Fibroblast of lung (primary cell): ENCODE measurements around the gene PHKG2. TPM values are rescaled to one million over a fixed set of nuclear protein-coding genes. Genes with fewer than 3 reads are reported as not detected.
A peak's percentile ranks its signal among the peaks of the same experiment; 100 is the strongest.

Source experiments
- DNase-seq, 2 donors: peaks; one replicate each; pipeline versions ENCODE4 v3.0.0 to v3.0.0-alpha.2; 2010; ENCODE audit warnings: low read depth in 2 of 2
- H2AFZ ChIP-seq: 2 replicates; pipeline ENCODE4 v1.5.1; 2012; ENCODE audit warnings: low read length, control low read depth, inconsistent platforms
- H3K27ac ChIP-seq: 2 replicates; pipeline ENCODE4 v1.5.1; 2011; ENCODE audit warnings: low read length, control low read depth; ENCODE audit not compliant: insufficient read depth
- H3K27me3 ChIP-seq: 2 replicates; pipeline ENCODE4 v1.5.1; 2011; ENCODE audit warnings: mild to moderate bottlenecking, low read length; ENCODE audit not compliant: control insufficient read depth, insufficient read depth
- H3K36me3 ChIP-seq: 2 replicates; pipeline ENCODE4 v1.5.1; 2011; ENCODE audit warnings: low read length; ENCODE audit not compliant: control insufficient read depth, insufficient read depth
- H3K4me1 ChIP-seq: 2 replicates; pipeline ENCODE4 v1.5.1; 2011; ENCODE audit warnings: low read length; ENCODE audit not compliant: control insufficient read depth, insufficient read depth; ENCODE audit errors: extremely low read depth
- H3K4me2 ChIP-seq: 2 replicates; pipeline ENCODE4 v1.5.1; 2011; ENCODE audit warnings: low read length, control low read depth; ENCODE audit not compliant: insufficient read depth; ENCODE audit errors: extremely low read depth
- H3K4me3 ChIP-seq, 4 experiments: fragments of 200-600 bp in 1 of 4; sonication (generic) in 1 of 4; replicated peaks in 1 of 4; 2 replicates each; pipeline ENCODE4 v1.5.1; 2011 to 2016; ENCODE audit warnings: low read length in 4 of 4, low read depth in 3 of 4, mild to moderate bottlenecking in 3 of 4, control low read depth in 2 of 4, inconsistent platforms in 1 of 4, mixed read lengths in 1 of 4; ENCODE audit not compliant: insufficient read depth in 1 of 4; ENCODE audit errors: control extremely low read depth in 1 of 4
- H3K79me2 ChIP-seq: 2 replicates; pipeline ENCODE4 v1.5.1; 2012; ENCODE audit warnings: mild to moderate bottlenecking, low read length, inconsistent platforms; ENCODE audit not compliant: control insufficient read depth, insufficient read depth
- H3K9ac ChIP-seq: 2 replicates; pipeline ENCODE4 v1.5.1; 2011; ENCODE audit warnings: mild to moderate bottlenecking, low read length, control low read depth; ENCODE audit not compliant: insufficient read depth
- H3K9me3 ChIP-seq: 2 replicates; pipeline ENCODE4 v1.5.1; 2012; ENCODE audit warnings: low read depth, low read length; ENCODE audit not compliant: control insufficient read depth, insufficient read depth
- H4K20me1 ChIP-seq: 2 replicates; pipeline ENCODE4 v1.5.1; 2011; ENCODE audit warnings: low read length; ENCODE audit not compliant: control insufficient read depth, insufficient read depth; ENCODE audit errors: extremely low read depth
- CTCF ChIP-seq, 2 donors: IDR thresholded peaks in 1 of 2; conservative IDR thresholded peaks in 1 of 2; 1 replicate in 1 of 2; 2 replicates in 1 of 2; pipeline ENCODE4 v1.5.1; 2011 to 2012; ENCODE audit warnings: low read length in 2 of 2, control low read depth in 1 of 2, inconsistent platforms in 1 of 2, low read depth in 1 of 2, mild to moderate bottlenecking in 1 of 2
- EZH2 ChIP-seq: IDR thresholded peaks from 2 replicates; pipeline ENCODE4 v1.5.1; 2012; ENCODE audit warnings: low read length, control low read depth, mild to moderate bottlenecking; ENCODE audit errors: missing control alignments
- polyA plus RNA-seq, 2 donors: library from polyadenylated mRNA; depleted of rRNA in 1 of 2; stranded (reverse) in 1 of 2; unstranded in 1 of 2; fragments of >200 nt; gene quantifications; 2 replicates each; pipeline ENCODE4 v1.2.1, GENCODE V29; 2011 to 2012; ENCODE audit warnings: missing spikeins in 1 of 2
- total RNA-seq: library from RNA; depleted of rRNA; stranded (reverse); fragments of >200 nt; gene quantifications from 2 replicates; pipeline ENCODE4 v1.2.1, GENCODE V29; 2014

The PHKG2 gene
- total and polyA plus RNA-seq, 2 donors (not counting 1 experiment from before 2014, with no cell fraction given): 15.4 to 19.4 TPM

DNA sequence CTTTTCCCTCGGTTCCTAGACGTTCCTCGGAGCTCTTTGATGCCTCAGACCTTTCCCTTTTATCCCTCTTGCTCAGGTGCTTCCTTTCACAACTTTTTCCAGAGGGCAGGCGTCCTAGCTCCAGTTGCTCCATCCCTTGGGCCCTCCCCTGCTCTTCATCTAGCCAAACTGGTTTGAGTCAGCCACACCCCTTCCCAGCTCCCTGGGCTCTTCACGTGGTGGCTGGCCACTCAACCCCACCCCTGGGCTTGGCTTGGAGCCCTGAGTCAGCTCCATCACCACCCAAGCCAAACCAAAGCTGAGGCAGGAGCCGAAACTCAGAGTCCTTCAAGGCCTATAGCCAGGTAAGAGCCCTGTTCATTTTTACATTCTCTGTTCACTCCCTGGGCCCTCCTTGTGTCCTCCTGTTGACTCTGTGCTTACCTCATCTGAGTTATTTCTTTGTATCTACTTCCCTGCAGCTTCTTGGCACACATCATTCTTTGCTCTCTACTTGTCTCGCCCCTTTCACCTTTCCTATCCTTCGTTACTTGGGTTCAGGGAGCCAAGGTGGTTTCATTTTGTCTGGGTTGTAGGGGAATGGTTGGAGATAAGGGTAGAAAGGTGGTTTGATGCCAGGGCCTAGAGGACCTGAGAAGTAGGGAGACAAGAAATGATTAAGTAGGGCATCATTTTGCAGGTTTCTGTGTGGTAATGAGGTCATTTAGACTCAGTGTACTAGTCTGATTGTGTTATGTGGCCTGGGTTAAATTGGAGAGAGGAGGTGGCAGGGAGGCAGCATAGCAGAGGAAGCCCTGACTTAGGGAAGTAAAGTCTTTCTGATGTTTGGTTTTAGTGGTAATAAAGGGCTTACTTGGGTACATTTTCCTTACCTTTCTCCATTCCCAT is 7.6 kb upstream of the PHKG2 start:
- peak overlapping the region; percentile 34 for H3K4me2 ChIP-seq
- H3K79me2 ChIP-seq: no peaks in the 10 kb centered on the region
- DNase-seq: peak; percentile 80 to 87
- no peaks in the 10 kb centered on the region for H4K20me1 ChIP-seq
- H3K4me3 ChIP-seq: peak overlapping the region in 1 of 4 experiments; percentile 22
- H3K9me3 ChIP-seq: no peaks in the 10 kb centered on the region
- H3K9ac ChIP-seq: no peak overlapping the region
- H3K4me1 ChIP-seq: peaks cover 22% of the 10 kb centered on the region
- H3K27ac ChIP-seq: peak overlapping the region; percentile 65
- TF ChIP-seq CTCF (conservative IDR thresholded peaks at IDR 0.05 in 1 of 2, IDR thresholded peaks at IDR 0.05 in 1 of 2; ENCODE audit: low read depth in 1 of 2, low read length in 2 of 2) (no peak), EZH2 (no peak)
- H3K36me3 ChIP-seq: peaks cover 38% of the 10 kb centered on the region
- no peak overlapping the region for H2AFZ ChIP-seq
- H3K27me3 ChIP-seq: no peaks in the 10 kb centered on the region

GRCh38 chr16:30741461-30741914 is 6.7 kb upstream of the PHKG2 start:
- Histone ChIP-seq H3K4me1 (peaks cover 22% of the 10 kb centered on the region), H3K36me3 (peaks cover 32% of the 10 kb centered on the region), H4K20me1 (no peaks in the 10 kb centered on the region), H3K4me2 (peak overlapping the region; percentile 5), H2AFZ (no peak overlapping the region), H3K4me3 (no peak overlapping the region), H3K27me3 (no peaks in the 10 kb centered on the region), H3K79me2 (no peaks in the 10 kb centered on the region), H3K27ac (peak overlapping the region; percentile 65), H3K9ac (no peak overlapping the region), H3K9me3 (no peaks in the 10 kb centered on the region)
- DNase-seq: peak; percentile 50 to 91
- no peak for TF ChIP-seq EZH2

GRCh38 chr16:30743716-30744115 is 4.5 kb upstream of the PHKG2 start:
- Histone ChIP-seq H3K4me2 (no peak overlapping the region), H3K4me3 (no peak overlapping the region)
- no peak for TF ChIP-seq EZH2
- no peak for TF ChIP-seq CTCF (conservative IDR thresholded peaks at IDR 0.05 in 1 of 2, IDR thresholded peaks at IDR 0.05 in 1 of 2; ENCODE audit: low read depth in 1 of 2, low read length in 2 of 2)

More at GRCh38 chr16:30743716-30744115, 4.5 kb upstream of the PHKG2 start:
- Histone ChIP-seq H3K9ac (no peak overlapping the region), H3K4me1 (peaks cover 27% of the 10 kb centered on the region), H2AFZ (no peak overlapping the region), H4K20me1 (no peaks in the 10 kb centered on the region), H3K79me2 (peaks cover 2% of the 10 kb centered on the region), H3K9me3 (no peaks in the 10 kb centered on the region), H3K27ac (no peak overlapping the region), H3K27me3 (no peaks in the 10 kb centered on the region), H3K36me3 (peaks cover 17% of the 10 kb centered on the region)
- DNase-seq: no peak
